H1 (cell line): ENCODE results near the gene GTF2A1L. TPM values are rescaled to one million over a fixed set of nuclear protein-coding genes. Genes with fewer than 3 reads are reported as not detected.
A peak's percentile ranks its signal among the peaks of the same experiment; 100 is the strongest.

Experiments used
- CTCF ChIA-PET: fragments of 300-600 bp; sonication (Branson Sonifier 250); formaldehyde crosslinking; loops from one replicate; lab custom pipeline; 2021; ENCODE audit not compliant: partially characterized antibody; lab: Charles Lee
- POLR2A ChIA-PET: fragments of 300-600 bp; sonication (Branson Sonifier 250); formaldehyde crosslinking; loops from one replicate; lab custom pipeline; 2021; ENCODE audit warnings: inconsistent platforms; ENCODE audit not compliant: partially characterized antibody; lab: Charles Lee
- DNase-seq, 2 experiments: peaks; one replicate each; pipeline versions ENCODE4 v3.0.0 to v3.0.0-alpha.2; 2010 to 2022; ENCODE audit warnings: low spot score in 2 of 2, low read depth in 1 of 2, mixed read lengths in 1 of 2
- FAIRE-seq: peaks from 2 replicates; lab custom pipeline; 2011; peaks lifted over from hg19 to GRCh38; lab: Jason Lieb, UNC
- H2AFZ ChIP-seq: 2 replicates; pipeline ENCODE4 v1.8.1; 2012; ENCODE audit warnings: low read length, inconsistent platforms
- H2AK5ac ChIP-seq: 2 replicates; pipeline ENCODE4 v1.6.1; 2013; ENCODE audit warnings: low read depth, low read length
- H2BK120ac ChIP-seq: replicated peaks from 2 replicates; pipeline ENCODE3; 2013; ENCODE audit warnings: low read depth, low read length, inconsistent platforms
- H2BK12ac ChIP-seq: 2 replicates; pipeline ENCODE4 v1.6.1; 2013; ENCODE audit warnings: low read depth, low read length
- H2BK15ac ChIP-seq: 2 replicates; pipeline ENCODE4 v1.6.1; 2013; ENCODE audit warnings: low read length
- H2BK20ac ChIP-seq: 2 replicates; pipeline ENCODE4 v1.6.1; 2013; ENCODE audit warnings: low read length
- H2BK5ac ChIP-seq: 2 replicates; pipeline ENCODE4 v1.6.1; 2013; ENCODE audit warnings: low read depth, low read length
- H3K14ac ChIP-seq: 2 replicates; pipeline ENCODE4 v1.6.1; 2013; ENCODE audit warnings: inconsistent platforms; ENCODE audit not compliant: insufficient read length
- H3K18ac ChIP-seq: 2 replicates; pipeline ENCODE4 v1.6.1; 2013; ENCODE audit warnings: low read length; ENCODE audit errors: extremely low read depth
- H3K23ac ChIP-seq: 2 replicates; pipeline ENCODE4 v1.6.1; 2013; ENCODE audit warnings: inconsistent platforms; ENCODE audit not compliant: insufficient read length
- H3K23me2 ChIP-seq: 2 replicates; pipeline ENCODE4 v1.6.1; 2013; ENCODE audit warnings: low read depth, low read length
- H3K27ac ChIP-seq: 2 replicates; pipeline ENCODE4 v1.6.1; 2011; ENCODE audit warnings: low read depth, low read length, inconsistent platforms
- H3K27me3 ChIP-seq, 4 experiments: replicated peaks in 1 of 4; 1 replicate in 1 of 4; 2 replicates in 3 of 4; pipeline versions ENCODE4 v1.6.1 to v1.8.1; 2011 to 2013; ENCODE audit warnings: low read length in 3 of 4, mild to moderate bottlenecking in 3 of 4, inconsistent platforms in 2 of 4, mixed read lengths in 2 of 4, moderate library complexity in 1 of 4; ENCODE audit not compliant: control insufficient read depth in 3 of 4, insufficient read depth in 3 of 4; ENCODE audit errors: extremely low read depth in 1 of 4
- H3K36me3 ChIP-seq, 4 experiments: 2 replicates each; pipeline versions ENCODE4 v1.6.1 to v1.8.1; 2011 to 2013; ENCODE audit warnings: mild to moderate bottlenecking in 4 of 4, low read length in 3 of 4, moderate library complexity in 2 of 4, control low read depth in 1 of 4, inconsistent platforms in 1 of 4; ENCODE audit not compliant: insufficient read depth in 4 of 4, control insufficient read depth in 2 of 4
- H3K4ac ChIP-seq: replicated peaks from 2 replicates; pipeline ENCODE3; 2013; ENCODE audit warnings: low read length, low read depth, mixed read lengths, inconsistent platforms; ENCODE audit not compliant: insufficient read length
- H3K4me1 ChIP-seq, 4 experiments: replicated peaks in 1 of 4; 1 replicate in 1 of 4; 2 replicates in 3 of 4; pipeline versions ENCODE4 v1.6.1 to v1.8.1; 2011 to 2013; ENCODE audit warnings: low read length in 3 of 4, inconsistent platforms in 2 of 4, mixed read lengths in 1 of 4; ENCODE audit not compliant: insufficient read depth in 4 of 4, control insufficient read depth in 3 of 4
- H3K4me2 ChIP-seq, 2 experiments: 2 replicates each; pipeline versions ENCODE4 v1.6.1 to v1.8.1; 2011 to 2013; ENCODE audit warnings: low read depth in 2 of 2, low read length in 2 of 2, control low read depth in 1 of 2, inconsistent platforms in 1 of 2, mild to moderate bottlenecking in 1 of 2; ENCODE audit not compliant: insufficient read depth in 1 of 2
- H3K4me3 ChIP-seq, 4 experiments: fragments of 200-600, 300-600 bp in 1 of 4; sonication (generic), shearing (Covaris generic), sonication (Bioruptor Twin) in 1 of 4; 2 replicates each; pipeline versions ENCODE4 v1.5.1 to v1.8.1; 2011 to 2016; ENCODE audit warnings: low read length in 4 of 4, low read depth in 3 of 4, control low read depth in 2 of 4, inconsistent platforms in 2 of 4, mild to moderate bottlenecking in 2 of 4, mixed read lengths in 1 of 4, moderate library complexity in 1 of 4; ENCODE audit not compliant: insufficient read depth in 2 of 4; ENCODE audit errors: extremely low read depth in 1 of 4
- H3K56ac ChIP-seq: replicated peaks from 2 replicates; pipeline ENCODE3; 2013; ENCODE audit warnings: low read depth, mild to moderate bottlenecking, mixed read lengths, low read length, inconsistent platforms; ENCODE audit not compliant: insufficient read length
- H3K79me1 ChIP-seq: 2 replicates; pipeline ENCODE4 v1.6.1; 2013; ENCODE audit warnings: low read depth, low read length, control low read depth
- H3K79me2 ChIP-seq, 2 experiments: 2 replicates each; pipeline versions ENCODE4 v1.6.1 to v1.8.1; 2012 to 2013; ENCODE audit warnings: low read length in 2 of 2, mild to moderate bottlenecking in 2 of 2, inconsistent platforms in 1 of 2; ENCODE audit not compliant: insufficient read depth in 2 of 2, control insufficient read depth in 1 of 2
- H3K9ac ChIP-seq, 4 experiments: replicated peaks in 1 of 4; 1 replicate in 1 of 4; 2 replicates in 3 of 4; pipeline versions ENCODE4 v1.6.1 to v1.8.1; 2011 to 2013; ENCODE audit warnings: low read depth in 3 of 4, low read length in 3 of 4, control low read depth in 2 of 4, mild to moderate bottlenecking in 2 of 4, moderate library complexity in 2 of 4, inconsistent platforms in 1 of 4; ENCODE audit errors: extremely low read depth in 1 of 4
- H3K9me3 ChIP-seq, 2 experiments: 2 replicates each; pipeline versions ENCODE4 v1.6.1 to v1.8.1; 2012 to 2013; ENCODE audit warnings: mild to moderate bottlenecking in 2 of 2, moderate library complexity in 2 of 2, control low read depth in 1 of 2, inconsistent platforms in 1 of 2, low read depth in 1 of 2, low read length in 1 of 2, mixed read lengths in 1 of 2; ENCODE audit not compliant: insufficient read depth in 2 of 2
- H4K20me1 ChIP-seq, 2 experiments: replicated peaks in 1 of 2; 2 replicates each; pipeline versions ENCODE3 to v1.8.1; 2011 to 2013; ENCODE audit warnings: inconsistent platforms in 2 of 2, low read length in 2 of 2, mild to moderate bottlenecking in 1 of 2; ENCODE audit not compliant: insufficient read depth in 2 of 2, control insufficient read depth in 1 of 2
- H4K5ac ChIP-seq: 2 replicates; pipeline ENCODE4 v1.6.1; 2013; ENCODE audit warnings: low read length, low read depth, mixed read lengths, inconsistent platforms; ENCODE audit not compliant: insufficient read length
- H4K8ac ChIP-seq: 2 replicates; pipeline ENCODE4 v1.8.0; 2013; ENCODE audit warnings: mild to moderate bottlenecking, moderate library complexity, low read length, inconsistent platforms; ENCODE audit not compliant: insufficient read depth; ENCODE audit errors: extremely low read depth
- H4K91ac ChIP-seq: replicated peaks from 2 replicates; pipeline ENCODE3; 2013; ENCODE audit warnings: low read length, mixed read lengths, inconsistent platforms; ENCODE audit not compliant: insufficient read length
- POLR2AphosphoS5 ChIP-seq: IDR thresholded peaks from 2 replicates; pipeline ENCODE4 v1.6.1; 2011; ENCODE audit warnings: low read depth, low read length
- WGBS, 2 experiments: shearing (Covaris generic) in 1 of 2; methylation state at CpG; one replicate each; pipeline versions ENCODE4 v1.1.6 to v1.1.7; 2013 to 2015; ENCODE audit warnings: low lambda C conversion rate in 2 of 2, mixed read lengths in 2 of 2, inconsistent platforms in 1 of 2, low coverage in 1 of 2, missing lambda C conversion rate in 1 of 2; ENCODE audit not compliant: insufficient replicate concordance in 2 of 2, insufficient coverage in 1 of 2, insufficient read length in 1 of 2; ENCODE audit errors: extremely low coverage in 1 of 2, missing lambda C conversion rate in 1 of 2; 5-methylcytosine and 5-hydroxymethylcytosine counted together
- polyA plus RNA-seq, 7 experiments: library from polyadenylated mRNA; depleted of rRNA in 3 of 7; stranded (reverse) in 5 of 7; unstranded in 2 of 7; fragments of >200 nt in 5 of 7; fragments of 200-250 nt in 2 of 7; gene quantifications; 1 replicate in 5 of 7; 2 replicates in 1 of 7; 4 replicates in 1 of 7; pipeline versions ENCODE4 v1.2.1 to v1.2.3, GENCODE V29; 2011 to 2013; ENCODE audit warnings: missing spikeins in 2 of 7, mixed read lengths in 2 of 7
- total RNA-seq: library from RNA; stranded (reverse); fragmentation: NEBNext Ultra II Directional; extraction: Animal tissue kit (Norgen Biotek cat#: 25700); gene quantifications from 2 replicates; pipeline ENCODE4 v1.2.1, GENCODE V29; 2021

GTF2A1L gene
- total and polyA plus RNA-seq, 2 of the 8 experiments (the other 6 are each of a cell fraction or from before 2014, with no cell fraction given): 0.18 TPM; not detected in 1

- Histone ChIP-seq H4K5ac (no peak overlapping the region), H3K36me3 (no peaks in the 10 kb centered on the region), H3K79me1 (no peaks in the 10 kb centered on the region), H2BK20ac (no peak overlapping the region), H2BK15ac (no peak overlapping the region), H3K4me2 (no peak overlapping the region), H3K18ac (no peak overlapping the region), H4K20me1 (no peaks in the 10 kb centered on the region), H3K4ac (no peak overlapping the region), H2AFZ (peak overlapping the region; percentile 83; the same call in 1 of the 2 replicates), H3K27ac (no peak overlapping the region), H3K79me2 (no peaks in the 10 kb centered on the region), H3K56ac (no peak overlapping the region), H3K9me3 (no peaks in the 10 kb centered on the region), H3K14ac (no peak overlapping the region), H4K91ac (no peak overlapping the region), H3K4me3 (no peak overlapping the region), H2BK120ac (no peak overlapping the region), H3K27me3 (no peaks in the 10 kb centered on the region), H2BK5ac (no peak overlapping the region), H3K9ac (no peak overlapping the region), H3K4me1 (peaks cover 0 to 5% (median 1%) of the 10 kb centered on the region in 4 experiments; a peak in 2 of 7 replicates), H2AK5ac (no peak overlapping the region), H4K8ac (no peak overlapping the region), H3K23me2 (no peaks in the 10 kb centered on the region), H2BK12ac (no peak overlapping the region), H3K23ac (no peak overlapping the region)
- CTCF ChIA-PET: interaction anchor here (0.6 to 3.3 kb wide), 4 partner anchors 8 to 1373 kb away, joined by 3 to 16 read pairs (median 5); no protein-coding TSS in a partner anchor
- TF ChIP-seq POLR2AphosphoS5: no peak
- 81% methylated on average over 7 of the region's 7 CpGs; no CpG with 5 or more reads in 1 of the 2 experiments for WGBS, 2 experiments
- DNase-seq (no peak), FAIRE-seq (no peak)
- POLR2A ChIA-PET: no interaction called here
These were observed 97.6 kb downstream of the GTF2A1L start for GRCh38 chr2:48715042-48715899.
